ENCODE results near the gene CCNT2.
"Not testable (repeated sequence)": the region's sequence is repeated elsewhere in the genome, so short reads cannot be mapped to it uniquely, and the experiment has no call there.

Gene CCNT2

DNA sequence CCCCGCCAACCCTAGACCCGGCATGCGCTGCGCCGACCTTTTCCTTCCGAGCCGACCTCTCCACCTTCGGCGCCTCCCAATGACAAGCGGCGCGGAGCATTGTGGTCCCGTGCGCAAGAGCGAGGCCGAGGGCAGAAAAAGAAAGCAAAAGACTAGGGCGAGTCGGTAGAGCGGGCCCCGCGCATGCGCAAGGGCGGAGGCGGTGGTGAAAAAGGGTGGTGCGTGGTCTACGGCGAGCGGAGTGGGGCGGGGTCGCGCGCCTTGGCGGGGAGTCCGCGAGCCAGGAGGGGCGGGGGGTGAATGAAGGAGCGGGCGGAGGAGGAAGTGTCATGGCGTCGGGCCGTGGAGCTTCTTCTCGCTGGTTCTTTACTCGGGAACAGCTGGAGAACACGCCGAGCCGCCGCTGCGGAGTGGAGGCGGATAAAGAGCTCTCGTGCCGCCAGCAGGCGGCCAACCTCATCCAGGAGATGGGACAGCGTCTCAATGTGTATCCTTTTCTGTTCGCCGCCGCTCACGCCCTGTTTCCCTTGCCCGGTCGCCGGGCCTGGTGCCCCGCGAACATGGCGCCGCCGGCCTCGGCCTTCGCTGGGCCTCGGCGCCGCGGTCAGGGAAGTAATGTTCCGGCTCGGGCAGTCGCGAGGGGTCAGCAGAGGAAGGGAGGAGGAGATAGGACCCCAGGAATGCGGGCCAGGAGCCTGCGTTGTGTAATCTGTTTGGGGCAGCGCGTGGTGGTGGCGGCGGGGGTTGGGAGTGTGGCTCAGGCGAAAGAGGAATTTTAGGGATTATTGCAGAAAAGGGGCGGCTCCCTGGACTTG, at the start of gene CCNT2:
TSS of gene CCNT2 (plus strand) at position 297 of the 815 bp plus-strand sequence. CDS start at position 330, 33 bp downstream.
- peak; percentile 98 for DNase-seq (ENCODE audit: low spot score)

GRCh38 chr2:134869946-134870736, 48.5 kb upstream of the CCNT2 start:
- DNase-seq (ENCODE audit: low spot score) = no peak

- no peak for DNase-seq (ENCODE audit: low spot score)
Observed at GRCh38 chr2:134873152-134873551, 45.5 kb upstream of the CCNT2 start.

DNA sequence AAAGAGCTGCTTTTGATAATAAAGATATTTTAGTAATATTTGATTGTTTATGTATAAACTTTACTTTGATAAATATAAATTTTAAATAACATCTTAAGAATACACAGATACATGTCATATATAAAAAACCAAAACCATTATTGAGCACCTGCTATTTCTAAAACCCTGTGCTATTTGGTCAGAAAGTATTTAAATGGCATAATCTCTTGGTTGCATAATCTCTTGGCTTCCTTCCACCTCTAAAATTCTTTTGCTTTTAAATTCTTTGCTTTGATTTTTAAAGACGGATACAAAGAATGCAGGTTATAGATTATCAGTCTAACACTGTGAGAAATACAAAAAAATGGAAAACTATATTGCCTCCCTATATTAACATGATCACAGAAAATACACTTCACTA, 43.3 kb upstream of the CCNT2 start:
- no peak for DNase-seq (ENCODE audit: low spot score)

DNA sequence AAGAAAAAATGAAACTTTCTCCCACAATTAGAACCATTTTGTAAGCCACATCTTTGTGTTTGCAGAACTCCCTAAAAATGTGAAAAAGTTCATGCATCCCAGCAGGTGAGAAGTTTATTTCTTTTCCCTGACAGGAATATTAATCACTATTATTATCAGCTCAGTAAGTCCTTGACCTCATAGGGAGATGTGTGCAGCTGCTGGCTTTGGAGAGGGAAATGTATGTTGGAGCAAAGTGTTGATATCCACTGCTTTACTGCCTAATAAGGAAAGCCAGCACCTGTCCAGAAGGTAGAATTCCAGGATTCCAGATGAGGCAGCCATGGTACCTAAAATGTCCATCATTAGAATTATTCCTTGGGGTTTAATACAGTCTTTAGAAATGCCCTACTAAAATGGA, 35.8 kb upstream of the CCNT2 start:
- no peak for DNase-seq (ENCODE audit: low spot score)

- no peak for DNase-seq (ENCODE audit: low spot score)
Observed at GRCh38 chr2:134883552-134884293, 34.9 kb upstream of the CCNT2 start.

GRCh38 chr2:134884435-134884834, 34.2 kb upstream of the CCNT2 start:
- no peak for DNase-seq (ENCODE audit: low spot score)

DNA sequence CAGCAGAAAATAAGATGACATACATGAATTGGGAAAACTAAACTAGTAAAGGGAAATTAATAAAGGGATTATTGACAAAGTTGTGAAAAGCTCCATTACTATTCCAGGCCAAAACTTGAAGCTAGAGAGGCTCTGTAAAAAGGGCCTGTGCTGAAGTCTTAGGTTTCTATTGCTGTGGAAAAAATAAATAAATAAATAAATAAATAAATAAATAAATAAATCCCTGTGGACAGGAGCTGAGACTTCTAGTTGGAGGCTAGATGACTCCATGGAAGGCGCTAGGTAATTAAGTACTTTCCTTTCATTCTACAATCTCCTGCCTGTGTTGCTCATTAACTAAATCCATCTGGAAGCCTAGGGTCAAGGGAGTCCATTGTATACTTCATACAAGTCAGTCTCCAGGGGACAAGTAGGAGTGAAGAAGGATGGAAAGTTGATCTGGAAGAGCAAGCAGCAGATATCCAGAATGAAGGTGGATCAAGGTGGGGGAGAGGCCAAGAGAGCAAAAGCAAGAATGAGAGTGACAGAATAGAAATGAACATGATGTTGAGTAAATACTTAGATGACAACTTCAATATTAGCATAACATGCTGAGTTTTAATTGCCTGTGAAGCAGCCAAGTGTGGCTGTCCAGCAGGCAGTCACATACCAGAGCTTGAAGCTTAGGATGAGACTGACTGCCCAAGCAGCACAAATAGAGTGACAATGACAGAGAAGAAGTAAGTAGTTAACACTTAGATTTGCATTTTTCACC, 26.2 kb upstream of the CCNT2 start:
- DNase-seq (ENCODE audit: low spot score) = no peak

GRCh38 chr2:134897932-134898331, 20.7 kb upstream of the CCNT2 start:
- no peak for DNase-seq (ENCODE audit: low spot score)

GRCh38 chr2:134899204-134899603, 19.4 kb upstream of the CCNT2 start:
- DNase-seq (ENCODE audit: low spot score) = no peak

GRCh38 chr2:134900151-134900550, 18.5 kb upstream of the CCNT2 start:
- DNase-seq (ENCODE audit: low spot score) = no peak

GRCh38 chr2:134903701-134904100, 14.9 kb upstream of the CCNT2 start:
- not testable (repeated sequence) for DNase-seq (ENCODE audit: low spot score)

DNA sequence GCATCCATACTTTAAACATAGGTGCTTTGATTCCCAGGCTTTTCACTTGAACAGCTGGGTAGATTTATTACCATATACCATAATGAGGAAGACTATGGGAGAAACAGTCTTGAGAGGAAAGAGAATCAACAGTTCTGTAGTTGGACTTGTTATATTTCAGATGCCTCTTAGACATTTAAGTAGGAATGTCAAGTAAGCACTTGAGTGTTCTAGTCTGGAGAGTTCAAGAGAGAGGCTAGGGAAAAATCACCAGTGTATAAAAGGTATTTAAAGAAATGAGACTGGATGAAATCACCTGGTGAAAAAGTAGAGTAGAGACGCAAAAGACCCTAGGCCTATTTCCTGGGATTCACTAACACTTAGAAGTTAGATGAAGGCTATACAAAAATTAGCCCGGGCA, 13.5 kb upstream of the CCNT2 start:
- no peak for DNase-seq (ENCODE audit: low spot score)

DNA sequence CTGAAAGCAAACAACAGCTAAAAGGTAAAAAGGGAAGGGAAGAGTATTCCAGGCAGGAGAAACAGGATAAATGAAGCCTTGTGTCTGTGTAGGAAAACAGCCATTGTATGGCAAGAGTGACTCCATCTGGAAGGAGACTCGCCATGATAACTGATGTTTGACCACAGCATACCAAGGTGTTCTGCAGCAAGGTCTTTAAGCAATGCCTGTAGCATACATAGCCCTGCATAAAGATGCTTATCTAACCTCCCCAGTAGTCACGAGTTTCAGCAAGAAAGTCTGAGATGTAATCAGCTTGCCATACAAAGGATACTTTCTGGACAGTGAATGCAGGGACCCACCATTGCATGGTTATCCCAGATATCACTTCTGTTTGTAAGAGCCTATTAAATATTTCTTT, 11.9 kb upstream of the CCNT2 start:
- no peak for DNase-seq (ENCODE audit: low spot score)

- not testable (repeated sequence) for DNase-seq (ENCODE audit: low spot score)
Observed at GRCh38 chr2:134907441-134908116, 11.0 kb upstream of the CCNT2 start.

DNA sequence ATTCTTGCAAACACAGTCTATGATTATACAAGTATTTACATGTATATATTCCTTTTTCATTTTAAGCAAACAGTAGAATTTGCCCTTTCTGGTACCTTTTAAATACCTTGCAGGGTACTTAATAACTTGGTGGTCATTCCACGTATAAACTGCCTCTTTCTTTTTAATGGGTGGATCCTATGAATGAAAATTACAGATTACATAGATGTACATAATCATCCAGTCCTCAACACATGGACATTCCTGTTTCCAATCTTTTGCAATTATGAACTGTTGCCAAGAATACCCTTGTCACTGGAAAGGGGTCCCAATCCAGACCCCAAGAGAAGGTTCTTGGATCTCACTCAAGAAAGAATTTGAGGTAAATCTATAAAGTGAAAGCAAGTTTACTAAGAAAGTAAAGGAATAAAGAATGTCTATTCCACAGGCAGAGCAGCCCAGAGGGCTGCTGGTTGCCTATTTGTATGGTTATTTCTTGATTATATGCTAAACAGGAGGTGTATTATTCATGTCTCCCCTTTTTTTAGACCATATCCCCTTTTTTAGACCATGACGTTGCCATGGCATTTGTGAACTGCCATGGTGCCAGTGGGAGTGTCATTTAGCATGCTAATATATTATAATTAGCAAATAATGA, 7.7 kb upstream of the CCNT2 start:
- no peak for DNase-seq (ENCODE audit: low spot score)

DNA sequence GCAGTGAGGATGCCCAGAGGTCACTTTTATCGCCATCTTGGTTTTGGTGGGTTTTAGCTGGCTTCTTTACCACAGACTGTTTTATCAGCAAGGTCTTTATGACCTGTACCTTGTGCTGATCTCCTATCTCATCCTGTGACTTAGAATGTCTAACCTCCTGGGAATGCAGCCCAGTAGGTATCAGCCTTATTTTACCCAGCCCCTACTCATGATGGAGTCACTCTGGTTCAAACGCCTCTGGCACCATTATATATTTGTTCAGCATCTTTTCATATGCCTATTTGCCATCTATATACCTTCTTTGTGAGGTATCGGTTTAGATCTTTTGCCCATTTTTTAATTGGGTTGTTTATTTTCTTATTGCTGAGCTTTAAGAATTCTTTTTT, 7.2 kb upstream of the CCNT2 start:
- no peak for DNase-seq (ENCODE audit: low spot score)

GRCh38 chr2:134912361-134912760, 6.3 kb upstream of the CCNT2 start:
- no peak for DNase-seq (ENCODE audit: low spot score)

GRCh38 chr2:134917360-134917865, 1.2 kb upstream of the CCNT2 start:
- peak; percentile 9 for DNase-seq (ENCODE audit: low spot score)

GRCh38 chr2:134917888-134918525, 615 bp upstream of the CCNT2 start:
- DNase-seq (ENCODE audit: low spot score) = peak; percentile 92

Measured in Ammon's horn (tissue), 1 donor.